Measurements from ENCODE around the gene KCNH4.

GRCh38 chr17:42187833-42188232 is 6.9 kb upstream of the KCNH4 start:
- no peak for TF ChIP-seq CTCF (IDR thresholded peaks at IDR 0.05)
- no peak for TF ChIP-seq POLR2A (IDR thresholded peaks at IDR 0.05)
